GM21723 (cell line): Measurements from ENCODE around the gene FAM83B.
"Not testable (repeated sequence)": the region's sequence is repeated elsewhere in the genome, so short reads cannot be mapped to it uniquely, and the experiment has no call there.

Experiments used
- ATAC-seq: cut with Tn5 transposase; IDR thresholded peaks from one replicate; pipeline ENCODE4 v1.9.1; 2021; ENCODE audit warnings: mild to moderate bottlenecking, moderate library complexity; ENCODE audit not compliant: unreplicated experiment

The FAM83B gene, protein sequence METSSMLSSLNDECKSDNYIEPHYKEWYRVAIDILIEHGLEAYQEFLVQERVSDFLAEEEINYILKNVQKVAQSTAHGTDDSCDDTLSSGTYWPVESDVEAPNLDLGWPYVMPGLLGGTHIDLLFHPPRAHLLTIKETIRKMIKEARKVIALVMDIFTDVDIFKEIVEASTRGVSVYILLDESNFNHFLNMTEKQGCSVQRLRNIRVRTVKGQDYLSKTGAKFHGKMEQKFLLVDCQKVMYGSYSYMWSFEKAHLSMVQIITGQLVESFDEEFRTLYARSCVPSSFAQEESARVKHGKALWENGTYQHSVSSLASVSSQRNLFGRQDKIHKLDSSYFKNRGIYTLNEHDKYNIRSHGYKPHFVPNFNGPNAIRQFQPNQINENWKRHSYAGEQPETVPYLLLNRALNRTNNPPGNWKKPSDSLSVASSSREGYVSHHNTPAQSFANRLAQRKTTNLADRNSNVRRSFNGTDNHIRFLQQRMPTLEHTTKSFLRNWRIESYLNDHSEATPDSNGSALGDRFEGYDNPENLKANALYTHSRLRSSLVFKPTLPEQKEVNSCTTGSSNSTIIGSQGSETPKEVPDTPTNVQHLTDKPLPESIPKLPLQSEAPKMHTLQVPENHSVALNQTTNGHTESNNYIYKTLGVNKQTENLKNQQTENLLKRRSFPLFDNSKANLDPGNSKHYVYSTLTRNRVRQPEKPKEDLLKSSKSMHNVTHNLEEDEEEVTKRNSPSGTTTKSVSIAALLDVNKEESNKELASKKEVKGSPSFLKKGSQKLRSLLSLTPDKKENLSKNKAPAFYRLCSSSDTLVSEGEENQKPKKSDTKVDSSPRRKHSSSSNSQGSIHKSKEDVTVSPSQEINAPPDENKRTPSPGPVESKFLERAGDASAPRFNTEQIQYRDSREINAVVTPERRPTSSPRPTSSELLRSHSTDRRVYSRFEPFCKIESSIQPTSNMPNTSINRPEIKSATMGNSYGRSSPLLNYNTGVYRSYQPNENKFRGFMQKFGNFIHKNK

DNA sequence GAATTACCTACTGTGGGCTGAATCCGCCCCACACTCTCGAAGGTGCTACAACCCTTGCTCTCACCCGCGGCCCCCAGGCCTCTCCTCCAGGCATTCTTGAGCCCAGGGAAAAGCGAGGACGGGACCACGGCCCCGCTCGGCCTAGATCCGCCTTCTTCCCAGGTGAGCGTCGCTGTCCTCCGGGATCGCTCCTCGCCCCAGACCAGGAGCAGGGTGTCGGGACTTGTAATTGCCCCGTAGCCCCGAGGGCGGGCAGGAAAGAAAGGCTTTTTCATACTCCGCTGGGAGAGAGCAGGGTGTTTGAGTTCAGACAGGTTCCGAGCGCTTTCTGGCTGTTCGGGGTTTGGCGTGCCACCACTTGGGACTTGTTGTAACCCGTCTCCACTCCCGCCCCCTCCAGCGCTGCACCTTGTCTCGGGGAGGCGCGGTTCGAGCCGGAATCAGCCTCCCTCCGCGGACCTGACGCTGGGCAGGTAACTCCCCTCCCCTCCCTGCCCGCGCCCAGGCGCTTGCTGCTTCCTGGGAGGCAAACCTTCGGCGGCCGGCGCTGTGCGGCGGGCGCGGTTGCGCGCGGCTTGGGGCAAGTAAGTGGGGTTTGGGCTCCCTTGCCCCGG lies at the start of gene FAM83B:
Gene FAM83B, plus strand, starts transcription at position 529 of the 614 bp plus-strand sequence. CDS start 23,476 bp downstream, outside the sequence.
- no peak for ATAC-seq

DNA sequence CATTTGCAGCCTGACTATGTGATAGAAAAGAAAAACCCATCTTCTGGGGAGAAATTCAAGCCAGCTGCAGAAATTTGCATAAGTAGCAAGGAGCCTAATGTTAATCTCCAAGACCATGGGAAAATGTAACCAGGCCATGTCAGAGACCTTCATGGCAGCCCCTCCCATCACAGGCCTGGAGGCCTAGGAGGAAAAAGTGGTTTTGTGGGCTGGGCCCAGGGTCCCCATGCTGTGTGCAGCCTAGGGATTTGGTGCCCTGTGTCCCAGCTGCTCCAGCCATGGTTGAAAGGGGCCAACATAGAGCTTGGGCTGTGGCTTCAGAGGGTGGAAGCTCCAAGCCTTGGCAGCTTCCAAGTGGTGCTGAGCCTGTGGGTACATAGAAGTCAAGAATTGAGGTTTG lies 49.7 kb upstream of the FAM83B start:
- ATAC-seq = not testable (repeated sequence)

DNA sequence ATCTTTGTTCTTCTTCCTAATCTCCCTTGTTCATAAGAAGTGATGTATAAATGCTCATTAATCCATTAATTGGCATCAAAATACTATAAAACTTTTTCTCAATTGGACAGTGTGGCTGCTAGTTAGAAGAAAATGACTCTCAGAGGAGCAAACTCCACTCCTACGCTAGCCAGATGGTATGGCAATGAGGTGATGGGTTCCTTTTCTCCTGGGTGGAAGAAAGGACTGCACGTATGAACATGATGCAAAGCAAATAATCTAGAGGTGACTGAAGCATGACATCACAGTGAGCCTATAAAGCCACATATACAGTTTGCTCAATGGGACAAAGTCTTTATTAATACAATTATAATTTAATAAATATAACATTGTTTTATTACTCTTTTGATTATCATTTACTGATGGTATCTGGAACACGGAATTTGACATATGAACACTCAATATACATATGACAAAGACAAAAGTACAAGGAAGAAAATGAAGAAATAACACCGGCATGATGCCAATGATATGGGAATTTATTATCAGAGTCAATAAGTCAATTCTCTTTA lies 46.4 kb upstream of the FAM83B start:
- no peak for ATAC-seq

DNA sequence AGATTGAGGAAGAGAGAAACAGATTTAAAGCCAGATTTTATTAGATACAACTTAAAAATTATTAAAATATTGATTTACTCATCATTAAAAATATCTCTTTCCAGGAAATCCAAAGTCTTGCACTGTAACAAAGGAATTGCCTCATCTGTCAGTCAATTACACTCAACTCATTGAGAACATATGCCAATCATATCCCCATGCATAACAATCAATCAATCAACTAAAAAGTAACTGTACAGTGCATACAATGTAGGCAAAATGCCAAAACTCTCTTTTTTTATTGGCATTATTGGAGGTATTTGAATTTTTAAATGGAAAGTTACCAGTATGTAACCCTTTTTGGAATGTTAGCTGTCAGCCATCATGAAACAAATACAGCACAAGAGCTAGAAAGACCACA lies 45.3 kb upstream of the FAM83B start:
- ATAC-seq = no peak

DNA sequence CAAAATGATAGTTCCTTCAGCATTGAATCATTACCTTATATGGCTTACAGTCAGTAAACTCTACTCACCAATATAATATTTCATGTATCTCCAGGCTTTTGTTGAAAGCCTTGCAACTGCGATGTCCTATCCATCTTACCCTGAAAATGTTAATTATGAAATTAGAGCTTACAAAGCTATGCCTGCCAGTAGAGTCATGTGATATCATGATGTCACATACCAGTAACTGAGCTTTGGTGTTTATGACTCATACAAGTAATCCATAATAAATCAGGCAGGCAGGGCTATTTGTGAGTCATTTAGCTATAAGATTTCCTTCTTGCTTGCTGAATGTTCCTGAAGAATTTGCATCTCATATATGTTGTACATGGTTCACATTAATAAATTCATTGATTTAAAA lies 44.9 kb upstream of the FAM83B start:
- ATAC-seq = no peak

DNA sequence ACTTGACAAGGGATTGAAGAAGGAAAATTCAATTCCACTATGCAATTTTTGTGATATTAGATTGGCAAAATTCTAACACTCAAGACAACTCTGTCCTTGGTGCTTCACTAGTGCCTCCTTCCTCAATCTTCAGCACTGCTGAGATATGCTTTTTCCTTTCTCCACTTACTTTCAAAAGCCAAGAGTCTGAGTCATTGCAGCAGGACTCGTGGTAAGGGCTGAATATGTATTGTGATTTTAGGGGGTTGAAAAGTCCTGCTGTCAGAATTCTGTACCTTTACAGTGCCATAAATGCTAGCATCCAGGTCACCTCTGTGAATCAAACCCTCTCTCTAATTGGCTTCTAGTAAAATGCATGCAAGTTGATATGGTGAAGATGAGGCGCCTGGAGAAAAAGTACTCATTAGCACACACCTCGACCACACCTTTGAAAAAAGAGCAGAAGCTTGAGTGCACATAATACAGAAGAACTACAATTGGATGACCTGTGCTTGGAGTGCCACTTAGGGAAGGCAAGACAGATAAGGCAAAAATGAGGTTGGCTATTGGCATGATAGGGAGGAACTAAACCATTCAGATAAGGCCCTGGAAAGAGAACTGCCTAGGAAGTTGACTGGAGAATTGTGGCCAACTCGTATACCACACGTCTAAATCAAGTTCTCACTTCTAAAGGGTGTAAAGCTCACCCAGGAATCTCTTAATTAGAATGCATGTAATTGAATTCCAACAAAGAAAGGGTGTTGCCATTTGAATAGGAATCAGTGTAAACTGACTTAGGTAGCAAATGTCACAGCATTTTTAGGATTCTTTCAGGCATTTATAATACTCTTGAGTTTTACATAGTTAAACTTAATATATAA lies 43.6 kb upstream of the FAM83B start:
- no peak for ATAC-seq

DNA sequence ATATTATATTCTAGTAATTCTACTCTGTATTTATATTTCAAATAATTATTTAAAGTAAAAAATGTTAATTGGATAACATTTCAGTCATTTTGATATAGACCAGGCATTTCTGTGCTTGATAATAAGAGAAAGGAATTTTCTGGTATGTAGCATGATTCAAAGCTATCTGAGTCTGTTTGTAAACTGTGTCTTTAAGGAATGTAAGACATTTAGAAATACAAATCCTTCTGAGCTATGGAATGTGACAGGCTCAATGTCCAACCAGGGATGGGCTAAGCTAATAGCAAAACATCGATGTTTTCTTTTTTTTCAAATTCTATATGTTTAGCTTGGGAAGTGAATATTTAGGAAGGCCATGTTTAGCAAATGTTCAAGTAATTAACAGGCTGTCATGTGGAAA lies 41.5 kb upstream of the FAM83B start:
- ATAC-seq = no peak

DNA sequence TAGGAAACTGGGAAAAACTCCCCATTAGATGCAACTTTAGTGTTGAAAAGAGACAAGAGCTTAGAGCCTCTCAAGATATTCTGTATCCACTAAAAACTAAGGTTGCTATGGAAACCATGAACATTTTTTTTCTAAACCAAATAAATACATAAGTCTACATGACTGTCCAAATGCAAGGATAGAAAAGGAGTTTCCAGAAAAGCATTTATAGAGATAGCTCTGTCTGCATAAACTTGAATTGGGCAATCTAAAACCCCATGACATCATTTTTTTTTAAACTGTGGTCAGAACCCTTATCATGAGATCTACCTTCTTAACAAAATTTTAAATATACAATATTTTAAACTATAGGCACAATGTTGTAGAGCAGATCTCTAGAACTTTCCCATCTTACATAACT lies 36.4 kb upstream of the FAM83B start:
- no peak for ATAC-seq

DNA sequence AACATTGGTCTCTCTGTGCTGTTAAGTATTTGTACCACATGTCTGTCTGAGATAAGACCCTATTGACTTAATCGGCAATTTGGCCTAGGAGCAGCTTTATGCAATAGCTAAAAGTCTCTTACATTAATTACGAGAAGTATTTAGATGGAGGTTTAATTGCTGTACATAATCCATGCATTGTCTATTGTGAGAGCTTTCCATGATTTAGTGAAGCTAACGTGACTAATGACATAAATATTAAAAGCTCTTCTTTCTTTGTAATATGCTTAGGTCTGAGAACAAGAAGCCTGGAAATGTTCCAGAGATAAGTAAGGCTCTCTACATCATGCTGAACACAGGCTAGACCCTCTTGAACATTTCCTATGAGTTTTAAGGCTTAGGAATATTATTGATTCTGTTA lies 32.7 kb upstream of the FAM83B start:
- no peak for ATAC-seq

DNA sequence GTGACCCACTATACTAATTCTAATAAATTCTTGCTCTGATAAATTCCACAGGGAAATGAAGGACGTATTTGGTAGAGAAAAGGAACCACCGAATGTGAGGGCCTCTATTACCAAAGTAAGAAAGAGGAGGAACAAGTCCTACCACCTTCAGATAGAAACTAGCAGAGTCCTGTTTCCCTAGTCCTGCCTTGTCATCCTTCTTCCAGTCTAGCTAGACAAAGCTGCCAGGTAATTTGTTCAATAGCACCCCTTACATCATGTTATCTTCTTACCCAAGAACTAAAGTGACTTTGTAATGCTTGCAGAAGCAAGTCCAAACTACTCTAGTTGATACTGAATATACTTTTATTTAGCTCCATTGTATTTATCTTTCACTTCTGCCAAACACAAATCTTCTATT lies 29.3 kb upstream of the FAM83B start:
- ATAC-seq = no peak

DNA sequence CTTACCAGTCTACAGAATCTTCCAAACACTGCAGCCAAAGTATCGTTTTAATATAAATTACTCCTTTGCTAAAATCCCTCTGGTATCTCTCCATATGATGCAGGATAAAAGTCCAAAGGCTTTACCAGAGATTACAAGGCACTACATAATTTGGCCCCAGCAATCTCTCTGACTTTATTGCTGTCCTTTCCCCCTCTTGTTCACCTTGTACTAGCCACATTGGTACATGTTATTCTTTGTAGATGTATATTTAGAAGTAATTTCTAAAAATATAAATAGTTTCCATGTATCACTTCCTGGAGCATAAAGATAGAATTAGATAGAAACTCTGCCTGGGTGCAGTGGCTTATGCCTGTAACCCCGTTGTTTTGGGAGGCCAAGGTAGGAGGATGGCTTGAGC lies 28.7 kb upstream of the FAM83B start:
- no peak for ATAC-seq

DNA sequence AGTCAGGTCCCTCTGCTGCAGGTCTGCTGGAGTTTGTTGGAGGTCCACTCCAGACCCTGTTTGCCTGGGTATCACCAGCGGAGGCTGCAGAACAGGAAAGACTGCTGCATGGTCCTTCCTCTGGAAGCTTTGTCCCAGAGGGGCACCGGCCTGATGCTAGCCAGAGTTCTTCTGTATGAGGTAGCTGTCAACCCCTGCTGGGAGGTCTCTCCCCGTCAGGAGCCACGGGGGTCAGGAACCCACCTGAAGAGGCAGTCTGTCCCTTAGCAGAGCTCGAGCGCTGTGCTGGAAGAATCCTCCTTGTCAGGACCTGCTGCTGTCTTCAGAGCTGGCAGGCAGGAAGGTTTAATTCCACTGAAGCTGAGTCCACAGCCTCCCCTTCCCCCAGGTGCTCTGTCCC lies 22.3 kb upstream of the FAM83B start:
- ATAC-seq = not testable (repeated sequence)

DNA sequence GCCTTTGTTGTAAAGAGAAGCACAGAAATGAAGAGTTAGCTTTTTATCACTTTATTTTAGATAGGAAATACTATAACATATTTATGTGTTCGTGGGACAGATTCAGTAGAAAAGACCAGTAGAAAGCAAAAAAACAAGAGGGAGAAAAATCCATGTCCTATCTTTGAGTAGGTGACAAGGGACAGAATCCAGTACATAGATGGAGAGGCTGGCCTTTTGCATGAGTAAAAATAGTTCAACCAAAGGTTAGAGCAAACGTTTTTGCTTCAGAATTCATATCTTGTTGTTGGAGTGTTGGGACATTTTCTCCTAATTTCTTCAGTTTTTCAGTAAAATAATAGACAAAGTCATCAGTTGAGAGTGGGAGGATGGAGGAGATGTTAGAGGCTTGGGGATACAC lies 19.6 kb upstream of the FAM83B start:
- ATAC-seq = no peak

DNA sequence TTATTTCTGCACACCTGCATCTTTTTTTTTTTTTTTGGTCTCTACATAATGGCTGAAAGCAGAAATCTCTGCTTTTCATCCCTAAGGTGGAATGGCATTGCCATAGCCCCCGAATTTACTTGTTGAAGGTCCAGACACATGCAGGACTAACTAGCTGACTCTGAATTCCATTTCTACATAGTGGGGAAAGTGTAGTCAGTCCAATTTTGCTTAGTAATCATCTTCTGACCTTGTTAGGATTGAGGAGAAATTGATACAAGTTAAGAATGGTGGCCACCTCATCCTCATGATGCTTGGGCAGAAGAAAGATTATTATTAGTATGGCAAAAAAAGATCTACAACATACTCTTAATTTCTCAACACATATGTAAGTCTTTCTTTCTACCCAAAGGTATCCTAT lies 16.4 kb upstream of the FAM83B start:
- ATAC-seq = no peak

DNA sequence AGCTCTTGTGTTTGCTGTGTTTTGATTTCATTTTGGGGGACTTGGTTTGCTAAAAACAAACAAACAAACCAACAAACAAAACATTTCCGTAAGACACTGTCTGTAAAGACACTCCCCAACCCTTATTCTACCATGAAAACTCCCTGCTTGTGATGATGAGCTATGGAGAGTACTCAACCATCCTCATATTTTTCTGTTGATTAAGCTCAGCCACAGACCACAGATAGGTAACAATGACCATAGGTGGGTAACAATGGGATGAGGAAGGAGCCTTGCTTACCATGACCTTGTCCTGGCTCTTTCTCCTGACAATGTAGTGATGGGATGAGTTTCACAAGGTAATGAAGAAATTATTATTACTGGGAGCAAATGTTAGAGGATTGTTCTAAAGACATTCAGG lies 11.4 kb upstream of the FAM83B start:
- no peak for ATAC-seq

DNA sequence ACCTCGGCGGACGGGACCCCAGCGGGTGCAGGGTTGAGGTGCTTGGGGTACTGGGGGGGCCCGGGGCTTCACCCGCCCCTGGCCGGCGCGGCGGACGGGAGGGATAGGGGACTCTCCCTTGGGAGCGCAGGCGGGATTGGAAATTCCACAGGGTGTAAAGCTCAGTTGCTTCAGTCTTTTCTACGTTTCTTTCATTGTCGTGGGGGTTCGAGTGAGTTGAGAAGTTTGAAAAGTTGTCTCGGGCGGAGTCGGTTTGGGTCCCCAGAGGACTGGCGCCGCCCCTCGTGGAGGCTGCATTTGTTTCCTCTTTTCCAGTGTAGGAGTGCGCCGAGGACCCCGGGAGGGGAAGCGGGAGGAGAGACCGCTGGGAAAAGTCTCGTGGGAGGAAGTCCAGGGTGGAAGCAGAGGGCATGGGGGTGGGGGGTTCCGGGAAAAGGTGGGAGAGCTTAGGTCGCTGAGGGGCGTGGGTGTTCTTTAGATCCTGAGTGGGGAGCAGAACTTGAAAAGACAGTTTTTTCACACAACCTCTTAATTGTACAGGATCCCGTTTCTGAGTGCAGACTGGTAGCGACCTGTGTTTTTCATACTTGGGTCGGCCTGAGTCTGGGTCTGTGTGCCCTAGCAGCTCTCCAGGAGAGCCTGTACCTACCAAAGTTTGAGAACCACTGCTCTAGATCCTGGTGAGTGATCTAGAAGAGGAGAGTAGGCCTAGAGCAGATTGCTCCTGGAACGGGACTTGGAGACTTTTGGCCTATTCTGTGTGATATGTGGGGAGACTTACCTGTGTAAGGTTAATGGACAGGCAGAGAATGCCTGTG lies 495 bp downstream of the FAM83B start:
- ATAC-seq = no peak

DNA sequence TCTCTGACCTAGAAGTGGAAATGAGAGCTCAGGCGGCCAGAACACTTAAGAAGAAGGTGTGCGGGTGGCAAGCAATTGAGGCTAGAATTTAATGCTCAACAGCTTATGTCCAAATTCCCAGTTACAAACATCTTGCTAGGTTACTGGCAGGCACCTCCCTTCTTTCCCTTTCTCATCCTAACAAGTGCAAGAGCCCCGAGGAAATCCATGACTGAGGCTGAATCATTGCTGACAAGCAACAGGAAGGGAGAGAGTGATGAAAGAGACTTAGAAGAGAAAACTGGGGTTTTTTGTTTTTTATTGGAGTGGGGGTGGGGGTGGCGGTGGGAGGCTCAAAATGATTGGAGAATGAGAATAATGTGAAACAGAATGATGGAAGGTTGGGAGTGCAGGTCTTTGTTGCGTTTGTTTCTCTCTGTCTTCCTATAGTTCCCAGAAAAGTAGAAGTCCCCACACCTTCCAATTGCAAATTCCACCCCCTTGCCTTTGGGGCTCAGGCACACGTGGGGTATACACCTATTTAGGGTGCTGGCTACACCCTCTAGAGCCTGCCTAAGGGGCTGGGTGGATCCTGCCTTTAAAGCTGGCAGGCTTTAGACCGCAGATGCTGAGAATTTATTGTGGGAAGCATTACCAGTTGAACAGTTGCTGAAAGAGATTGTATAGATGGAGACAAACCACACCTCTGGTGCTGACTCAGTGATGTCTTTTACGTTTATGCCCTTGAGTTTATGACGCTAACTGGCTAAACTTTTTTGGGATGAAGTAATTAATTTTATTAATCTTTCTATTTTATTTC lies 1.4 kb downstream of the FAM83B start:
- ATAC-seq = no peak

DNA sequence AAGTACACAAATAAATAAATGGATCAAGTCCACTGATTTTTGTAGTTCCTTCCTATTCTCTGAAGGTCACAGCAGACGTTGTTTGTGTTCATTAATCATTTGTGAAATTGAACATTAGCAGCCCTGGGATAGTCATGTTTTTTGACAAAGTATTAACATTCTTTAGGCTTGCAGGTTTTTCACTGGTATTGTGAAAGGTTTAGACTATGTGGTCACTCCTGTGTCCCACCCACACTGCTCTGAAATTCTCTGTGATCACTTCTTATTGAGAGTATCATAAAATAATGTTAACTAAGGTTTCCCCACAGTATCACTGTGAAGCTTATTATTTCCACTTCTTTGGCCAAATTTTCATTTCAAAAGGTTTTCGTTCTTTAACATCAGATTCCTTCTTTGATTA lies 3.5 kb downstream of the FAM83B start:
- ATAC-seq = no peak

DNA sequence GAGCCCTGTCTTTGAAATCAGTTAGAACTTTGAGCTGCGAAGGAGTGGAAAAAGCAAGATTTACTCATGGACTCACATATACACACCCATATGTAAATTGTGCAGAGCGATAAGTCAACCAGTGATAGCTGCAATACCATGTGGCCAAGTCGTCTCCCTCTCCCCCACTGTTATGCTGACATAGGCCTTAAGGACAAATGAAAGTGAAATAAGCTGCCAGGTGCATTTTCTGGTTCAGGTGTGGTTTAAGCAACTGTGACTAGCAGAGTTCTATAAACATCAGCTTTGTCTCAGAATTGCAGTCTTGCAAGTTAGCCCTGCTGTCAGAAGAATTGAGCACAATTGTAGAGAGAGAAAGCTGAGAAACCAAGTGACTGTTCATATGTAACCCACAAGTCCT lies 9.6 kb downstream of the FAM83B start:
- ATAC-seq = no peak
